GM23338 (cell line): ENCODE measurements around the gene ENOX1. TPM values are rescaled to one million over a fixed set of nuclear protein-coding genes. Genes with fewer than 3 reads are reported as not detected.

Experiments used
- ATAC-seq: fragments of 200-7000 bp; cut with Tn5 transposase; 3 replicates; pipeline ENCODE4 v1.9.1; 2020
- DNase-seq: peaks from one replicate; pipeline ENCODE4 v3.0.0-alpha.2; 2015; ENCODE audit warnings: low spot score
- H2AFZ ChIP-seq: fragments of 200-600 bp; sonication (generic); 2 replicates; pipeline ENCODE4 v1.8.0; 2016; ENCODE audit warnings: antibody characterized with exemption, mild to moderate bottlenecking, moderate library complexity
- H3F3A ChIP-seq: fragments of 200-600 bp; sonication (generic); replicated peaks from 2 replicates; pipeline ENCODE4 v1.8.0; 2017; ENCODE audit warnings: antibody characterized with exemption, mixed run types, low read depth
- H3K27ac ChIP-seq: fragments of 200-600 bp; sonication (generic); 2 replicates; pipeline ENCODE4 v1.6.1; 2016; ENCODE audit warnings: low read depth
- H3K27me3 ChIP-seq: fragments of 200-600 bp; sonication (generic); 2 replicates; pipeline ENCODE4 v1.8.0; 2016; ENCODE audit warnings: mild to moderate bottlenecking, mixed run types, moderate library complexity; ENCODE audit not compliant: insufficient read depth
- H3K36me3 ChIP-seq: fragments of 200-600 bp; sonication (generic); 2 replicates; pipeline ENCODE4 v1.8.0; 2016; ENCODE audit warnings: mild to moderate bottlenecking; ENCODE audit not compliant: insufficient read depth
- H3K4me1 ChIP-seq: fragments of 200-600 bp; sonication (generic); 2 replicates; pipeline ENCODE4 v1.8.0; 2016; ENCODE audit warnings: mild to moderate bottlenecking, moderate library complexity; ENCODE audit not compliant: insufficient read depth
- H3K4me2 ChIP-seq: fragments of 200-600 bp; sonication (generic); 2 replicates; pipeline ENCODE4 v1.7.1; 2017; ENCODE audit warnings: mixed run types
- H3K4me3 ChIP-seq: fragments of 200-600 bp; sonication (generic); 2 replicates; pipeline ENCODE4 v1.6.1; 2016; ENCODE audit warnings: mixed run types
- H3K79me2 ChIP-seq: fragments of 200-600 bp; sonication (generic); replicated peaks from 2 replicates; pipeline ENCODE4 v1.8.0; 2017; ENCODE audit warnings: mild to moderate bottlenecking; ENCODE audit not compliant: insufficient read depth
- H3K9me2 ChIP-seq: fragments of 200-600 bp; sonication (generic); 2 replicates; pipeline ENCODE4 v1.8.0; 2017; ENCODE audit not compliant: insufficient read depth
- H4K20me1 ChIP-seq: fragments of 200-600 bp; sonication (generic); replicated peaks from 2 replicates; pipeline ENCODE4 v1.8.0; 2017; ENCODE audit warnings: mild to moderate bottlenecking; ENCODE audit not compliant: insufficient read depth
- H3K27ac Mint-ChIP-seq: 2 replicates; pipeline ENCODE4 v1.8.0; 2020; ENCODE audit warnings: inconsistent platforms, mild to moderate bottlenecking, moderate library complexity, mixed read lengths
- H3K27me3 Mint-ChIP-seq: 3 replicates; pipeline ENCODE4 v1.8.0; 2022; ENCODE audit warnings: low read depth, mild to moderate bottlenecking, moderate library complexity, mixed read lengths, inconsistent platforms; ENCODE audit not compliant: insufficient read depth, poor library complexity
- H3K36me3 Mint-ChIP-seq: 3 replicates; pipeline ENCODE4 v1.8.0; 2021; ENCODE audit warnings: low read depth, mild to moderate bottlenecking, inconsistent platforms, moderate library complexity, mixed read lengths
- H3K4me1 Mint-ChIP-seq: 3 replicates; pipeline ENCODE4 v1.8.0; 2020; ENCODE audit warnings: mild to moderate bottlenecking, inconsistent platforms, mixed read lengths
- H3K4me3 Mint-ChIP-seq: 3 replicates; pipeline ENCODE4 v1.8.0; 2021; ENCODE audit warnings: moderate library complexity, mild to moderate bottlenecking, inconsistent platforms, mixed read lengths
- H3K9me3 Mint-ChIP-seq: 3 replicates; pipeline ENCODE4 v1.8.0; 2020; ENCODE audit warnings: moderate library complexity, mild to moderate bottlenecking, inconsistent platforms, mixed read lengths
- CREB1 ChIP-seq: fragments of 250-450 bp; sonication (Bioruptor Pico); IDR thresholded peaks from 2 replicates; pipeline ENCODE4 v1.5.0; 2020; ENCODE audit warnings: low read depth, mild to moderate bottlenecking, moderate library complexity
- EZH2 ChIP-seq: fragments of 200-600 bp; sonication (generic); IDR thresholded peaks from one replicate; pipeline ENCODE4 v1.8.0; 2017; ENCODE audit warnings: antibody characterized with exemption, mild to moderate bottlenecking, low read depth; ENCODE audit not compliant: unreplicated experiment
- EZH2phosphoT487 ChIP-seq: fragments of 200-600 bp; sonication (generic); IDR thresholded peaks from one replicate; pipeline ENCODE4 v1.8.1; 2018; ENCODE audit warnings: antibody characterized with exemption; ENCODE audit not compliant: unreplicated experiment
- JUNB ChIP-seq: IDR thresholded peaks from one replicate; pipeline ENCODE4 v1.6.1; 2016; ENCODE audit warnings: antibody characterized with exemption; ENCODE audit not compliant: unreplicated experiment
- NANOG ChIP-seq: IDR thresholded peaks from 2 replicates; pipeline ENCODE4 v1.6.1; 2016; ENCODE audit warnings: antibody characterized with exemption, borderline replicate concordance
- POLR2AphosphoS5 ChIP-seq: IDR thresholded peaks from 2 replicates; pipeline ENCODE4 v1.6.1; 2016; ENCODE audit warnings: antibody characterized with exemption, low read depth
- REST ChIP-seq: IDR thresholded peaks from one replicate; pipeline ENCODE4 v1.6.1; 2018; ENCODE audit warnings: antibody characterized with exemption; ENCODE audit not compliant: unreplicated experiment
- STAT1 ChIP-seq: IDR thresholded peaks from one replicate; pipeline ENCODE4 v1.6.1; 2016; ENCODE audit warnings: antibody characterized with exemption; ENCODE audit not compliant: unreplicated experiment
- ZNF114 ChIP-seq: fragments of 250-450 bp; sonication (Bioruptor Pico); IDR thresholded peaks from 2 replicates; pipeline ENCODE4 v1.5.0; 2020; ENCODE audit warnings: mild to moderate bottlenecking, moderate library complexity
- ZNF331 ChIP-seq: fragments of 250-450 bp; sonication (Bioruptor Pico); IDR thresholded peaks from 2 replicates; pipeline ENCODE4 v1.5.0; 2020; ENCODE audit warnings: low read depth, mild to moderate bottlenecking, moderate library complexity
- polyA plus RNA-seq: library from polyadenylated mRNA; unstranded; fragments of >200 nt; fragmentation: Nextera tagmentation; extraction: Ambion mirVana; gene quantifications from 2 replicates; pipeline ENCODE4 v1.2.1, GENCODE V29; 2016
- total RNA-seq: library from RNA; depleted of rRNA; stranded (reverse); fragments of >200 nt; shearing (Covaris generic); gene quantifications from 2 replicates; pipeline ENCODE4 v1.2.3, GENCODE V29; 2014
- TF ChIP-seq, protein P1 (sequence below), 2 experiments: fragments of 200-600 bp in 1 of 2; sonication (generic) in 1 of 2; conservative IDR thresholded peaks; 2 replicates each; pipeline versions ENCODE4 v1.5.1 to v1.6.1; 2016 to 2017; ENCODE audit warnings: antibody characterized with exemption in 2 of 2, low read depth in 2 of 2, mild to moderate bottlenecking in 2 of 2, moderate library complexity in 1 of 2
- TF ChIP-seq, protein P2 (sequence below): IDR thresholded peaks from 2 replicates; pipeline ENCODE4 v1.6.1; 2016; ENCODE audit warnings: antibody characterized with exemption

Gene ENOX1
- total and polyA plus RNA-seq, 2 experiments from 2014 or later = 0.66 to 0.81 TPM

GRCh38 chr13:43391036-43391435, 395.7 kb downstream of the ENOX1 start (continued):
- TF ChIP-seq, protein P1, sequence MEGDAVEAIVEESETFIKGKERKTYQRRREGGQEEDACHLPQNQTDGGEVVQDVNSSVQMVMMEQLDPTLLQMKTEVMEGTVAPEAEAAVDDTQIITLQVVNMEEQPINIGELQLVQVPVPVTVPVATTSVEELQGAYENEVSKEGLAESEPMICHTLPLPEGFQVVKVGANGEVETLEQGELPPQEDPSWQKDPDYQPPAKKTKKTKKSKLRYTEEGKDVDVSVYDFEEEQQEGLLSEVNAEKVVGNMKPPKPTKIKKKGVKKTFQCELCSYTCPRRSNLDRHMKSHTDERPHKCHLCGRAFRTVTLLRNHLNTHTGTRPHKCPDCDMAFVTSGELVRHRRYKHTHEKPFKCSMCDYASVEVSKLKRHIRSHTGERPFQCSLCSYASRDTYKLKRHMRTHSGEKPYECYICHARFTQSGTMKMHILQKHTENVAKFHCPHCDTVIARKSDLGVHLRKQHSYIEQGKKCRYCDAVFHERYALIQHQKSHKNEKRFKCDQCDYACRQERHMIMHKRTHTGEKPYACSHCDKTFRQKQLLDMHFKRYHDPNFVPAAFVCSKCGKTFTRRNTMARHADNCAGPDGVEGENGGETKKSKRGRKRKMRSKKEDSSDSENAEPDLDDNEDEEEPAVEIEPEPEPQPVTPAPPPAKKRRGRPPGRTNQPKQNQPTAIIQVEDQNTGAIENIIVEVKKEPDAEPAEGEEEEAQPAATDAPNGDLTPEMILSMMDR (conservative IDR thresholded peaks at IDR 0.05; ENCODE audit: low read depth in 2 of 2) = no peak

DNA sequence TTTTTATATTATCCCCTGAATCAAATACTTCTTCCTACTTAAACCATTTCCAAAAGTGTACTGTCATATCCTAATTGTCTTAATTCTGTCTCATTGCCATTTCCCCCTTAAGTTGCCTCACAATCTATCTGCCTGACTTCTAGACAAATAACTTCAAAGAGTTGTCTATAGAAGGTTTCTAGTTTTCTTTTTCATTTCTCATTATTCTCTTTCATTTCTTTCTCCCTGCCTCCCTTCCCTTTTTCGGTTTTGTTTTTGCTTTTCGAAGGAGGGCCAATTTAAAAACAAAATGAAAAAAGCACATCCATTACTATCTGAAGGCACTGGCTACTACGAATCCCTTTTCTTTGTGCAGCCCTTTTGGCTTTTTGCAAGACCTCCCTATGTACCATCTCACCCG, 396.2 kb downstream of the ENOX1 start:
- TF ChIP-seq, protein P2, sequence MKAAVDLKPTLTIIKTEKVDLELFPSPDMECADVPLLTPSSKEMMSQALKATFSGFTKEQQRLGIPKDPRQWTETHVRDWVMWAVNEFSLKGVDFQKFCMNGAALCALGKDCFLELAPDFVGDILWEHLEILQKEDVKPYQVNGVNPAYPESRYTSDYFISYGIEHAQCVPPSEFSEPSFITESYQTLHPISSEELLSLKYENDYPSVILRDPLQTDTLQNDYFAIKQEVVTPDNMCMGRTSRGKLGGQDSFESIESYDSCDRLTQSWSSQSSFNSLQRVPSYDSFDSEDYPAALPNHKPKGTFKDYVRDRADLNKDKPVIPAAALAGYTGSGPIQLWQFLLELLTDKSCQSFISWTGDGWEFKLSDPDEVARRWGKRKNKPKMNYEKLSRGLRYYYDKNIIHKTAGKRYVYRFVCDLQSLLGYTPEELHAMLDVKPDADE = no peak
- TF ChIP-seq STAT1 = no peak
- no peak for TF ChIP-seq ZNF331 (CRISPR knock-in tag)
- no peak for TF ChIP-seq CREB1 (CRISPR knock-in tag)
- Histone ChIP-seq H3K4me3 (no peak overlapping the region), H2AFZ (peak overlapping the region; percentile 47; the same call in 1 of the 2 replicates)

DNA sequence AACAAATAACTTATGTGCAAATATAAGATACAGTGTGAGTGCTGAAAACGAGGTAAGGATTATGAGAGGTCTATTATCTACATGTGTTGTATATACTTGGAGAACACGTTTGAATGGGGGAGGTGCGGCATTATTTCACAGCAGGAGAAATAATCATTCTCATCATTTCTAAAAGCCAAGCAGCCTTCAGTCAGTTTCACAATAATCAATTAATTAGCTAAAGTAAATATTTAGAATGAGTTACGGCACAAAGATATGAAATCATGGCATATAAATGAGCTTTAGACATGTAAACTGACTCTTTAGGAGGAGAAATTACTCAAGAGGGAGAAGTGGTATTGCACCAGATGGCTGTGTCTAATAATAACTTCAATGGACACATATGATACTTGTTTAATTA, 396.8 kb downstream of the ENOX1 start:
- no peak overlapping the region for H3K4me2 ChIP-seq
- H3F3A ChIP-seq = no peaks in the 10 kb centered on the region
- no peaks in the 10 kb centered on the region for H3K36me3 ChIP-seq
- H3K27ac ChIP-seq = no peak overlapping the region
- no peaks in the 10 kb centered on the region for H3K9me3 Mint-ChIP-seq
- no peak overlapping the region for H3K4me3 Mint-ChIP-seq
- DNase-seq (no peak), ATAC-seq (no peak)
- H3K36me3 Mint-ChIP-seq = no peaks in the 10 kb centered on the region
- H3K4me1 ChIP-seq = no peaks in the 10 kb centered on the region
- H2AFZ ChIP-seq = no peak overlapping the region
- no peak overlapping the region for H3K4me3 ChIP-seq
- H3K27me3 Mint-ChIP-seq = no peaks in the 10 kb centered on the region
- peaks cover 16% of the 10 kb centered on the region; the same call in 1 of the 2 replicates for H3K9me2 ChIP-seq
- H3K79me2 ChIP-seq = no peaks in the 10 kb centered on the region
- no peaks in the 10 kb centered on the region for H4K20me1 ChIP-seq
- no peaks in the 10 kb centered on the region for H3K27me3 ChIP-seq
- H3K27ac Mint-ChIP-seq = no peak overlapping the region
- peaks cover 8% of the 10 kb centered on the region; the same call in 2 of the 3 replicates for H3K4me1 Mint-ChIP-seq
- TF ChIP-seq ZNF331 (CRISPR knock-in tag) = no peak
- no peak for TF ChIP-seq EZH2
- no peak for TF ChIP-seq ZNF114 (CRISPR knock-in tag)
- no peak for TF ChIP-seq NANOG
- no peak for TF ChIP-seq EZH2phosphoT487
- TF ChIP-seq, protein P1 (conservative IDR thresholded peaks at IDR 0.05; ENCODE audit: low read depth in 2 of 2) = no peak
- no peak for TF ChIP-seq REST
- TF ChIP-seq JUNB = no peak
- TF ChIP-seq POLR2AphosphoS5 = no peak
- TF ChIP-seq, protein P2 = no peak

More for the DNA sequence above, 396.2 kb downstream of the ENOX1 start:
- H3F3A ChIP-seq = no peaks in the 10 kb centered on the region
- peaks cover 16% of the 10 kb centered on the region; the same call in 1 of the 2 replicates for H3K9me2 ChIP-seq
- no peaks in the 10 kb centered on the region for H3K27me3 ChIP-seq
- no peak overlapping the region for H3K4me3 Mint-ChIP-seq
- no peaks in the 10 kb centered on the region for H3K4me1 ChIP-seq
- no peaks in the 10 kb centered on the region for H3K36me3 Mint-ChIP-seq
- no peaks in the 10 kb centered on the region for H4K20me1 ChIP-seq
- H3K79me2 ChIP-seq = no peaks in the 10 kb centered on the region
- no peak overlapping the region for H3K27ac ChIP-seq
- H3K4me1 Mint-ChIP-seq = peaks cover 8% of the 10 kb centered on the region; the same call in 2 of the 3 replicates
- no peaks in the 10 kb centered on the region for H3K27me3 Mint-ChIP-seq
- no peak overlapping the region for H3K4me2 ChIP-seq
- ATAC-seq (no peak), DNase-seq (no peak)
- no peaks in the 10 kb centered on the region for H3K9me3 Mint-ChIP-seq
- no peaks in the 10 kb centered on the region for H3K36me3 ChIP-seq
- no peak overlapping the region for H3K27ac Mint-ChIP-seq
